Panc1 (cell line): Measurements from ENCODE around the gene NRP2. TPM values are rescaled to one million over a fixed set of nuclear protein-coding genes. Genes with fewer than 3 reads are reported as not detected.

ENCODE experiments used
- ATAC-seq: fragments of 200-7000 bp; cut with Tn5 transposase; 2 replicates; pipeline ENCODE4 v1.9.1; 2020; ENCODE audit warnings: mild to moderate bottlenecking, moderate library complexity
- BruUV-seq: library from RNA; stranded (reverse); fragments of 400-500 nt; replicated peaks from 2 replicates; lab custom pipeline; 2021; lab: Mats Ljungman, UMichigan
- CTCF ChIA-PET: fragments of 300-600 bp; sonication (Branson Sonifier 250); formaldehyde crosslinking; loops from one replicate; lab custom pipeline; 2022; ENCODE audit warnings: antibody characterized with exemption; lab: Charles Lee
- POLR2A ChIA-PET: fragments of 300-600 bp; sonication (Branson Sonifier 250); formaldehyde crosslinking; loops from one replicate; lab custom pipeline; 2022; ENCODE audit warnings: antibody characterized with exemption; lab: Charles Lee
- DNase-seq: peaks from one replicate; pipeline ENCODE4 v3.0.0-alpha.2; 2010; ENCODE audit warnings: low read depth, low spot score
- H3K27ac ChIP-seq: 2 replicates; pipeline ENCODE4 v1.5.1; 2011; ENCODE audit warnings: mild to moderate bottlenecking, low read length, inconsistent platforms
- H3K27me3 ChIP-seq: fragments of 200-500 bp; sonication (Bioruptor generic); 2 replicates; pipeline ENCODE4 v1.6.0; 2014; ENCODE audit warnings: low read length, inconsistent platforms; ENCODE audit not compliant: control insufficient read depth, insufficient read depth
- H3K36me3 ChIP-seq: fragments of 200-500 bp; sonication (Bioruptor generic); 2 replicates; pipeline ENCODE4 v1.5.1; 2014; ENCODE audit warnings: inconsistent platforms, mild to moderate bottlenecking, low read length, moderate library complexity; ENCODE audit not compliant: control insufficient read depth, insufficient read depth
- H3K4me1 ChIP-seq: 2 replicates; pipeline ENCODE4 v1.5.1; 2011; ENCODE audit warnings: inconsistent platforms, mild to moderate bottlenecking, low read length, moderate library complexity; ENCODE audit not compliant: control insufficient read depth, insufficient read depth
- H3K4me3 ChIP-seq, 2 experiments: 2 replicates each; pipeline ENCODE4 v1.5.1; 2011 to 2012; ENCODE audit warnings: low read depth in 2 of 2, low read length in 2 of 2, mild to moderate bottlenecking in 2 of 2, inconsistent platforms in 1 of 2, moderate library complexity in 1 of 2
- H3K9me3 ChIP-seq: fragments of 200-500 bp; sonication (Bioruptor generic); 2 replicates; pipeline ENCODE4 v1.5.1; 2014; ENCODE audit warnings: low read depth, mild to moderate bottlenecking, inconsistent platforms, low read length, moderate library complexity; ENCODE audit not compliant: control insufficient read depth, insufficient read depth
- CTCF ChIP-seq: fragments of 450-650 bp; IDR thresholded peaks from 2 replicates; pipeline ENCODE4 v1.5.1; 2017; ENCODE audit warnings: mild to moderate bottlenecking
- POLR2AphosphoS5 ChIP-seq: IDR thresholded peaks from 2 replicates; pipeline ENCODE4 v1.6.1; 2012; ENCODE audit warnings: mild to moderate bottlenecking, low read depth, low read length, moderate library complexity
- REST ChIP-seq, 2 experiments: IDR thresholded peaks; 2 replicates each; pipeline ENCODE4 v1.6.1; 2011 to 2012; ENCODE audit warnings: low read depth in 2 of 2, control low read depth in 1 of 2, low read length in 1 of 2, mild to moderate bottlenecking in 1 of 2, moderate library complexity in 1 of 2; ENCODE audit not compliant: insufficient read depth in 1 of 2
- SIN3A ChIP-seq: IDR thresholded peaks from 2 replicates; pipeline ENCODE4 v1.6.1; 2012; ENCODE audit warnings: low read depth, mild to moderate bottlenecking, low read length, moderate library complexity, borderline replicate concordance; ENCODE audit not compliant: insufficient read depth
- TCF7L2 ChIP-seq: IDR thresholded peaks from 2 replicates; pipeline ENCODE4 v1.6.1; 2011; ENCODE audit warnings: mild to moderate bottlenecking, low read depth, low read length, inconsistent platforms
- in situ Hi-C: cut with HindIII; loops from 2 replicates; pipeline ENCODE4 v1.10.0; 2016; ENCODE audit warnings: low sequenced_read_pairs, low pct_unique_long_range_greater_than_20kb
- intact Hi-C: fragments of 100-400 bp; cut with micrococcal nuclease; formaldehyde crosslinking; loops from one replicate; pipeline ENCODE4 v1.10.0; 2022; ENCODE audit not compliant: unreplicated experiment
- total RNA-seq: library from RNA; stranded (reverse); gene quantifications from one replicate; pipeline ENCODE4 v1.2.1, GENCODE V29; 2021; ENCODE audit not compliant: unreplicated experiment

The NRP2 gene
- total RNA-seq, 1 experiment from 2014 or later: 6.7 TPM

GRCh38 chr2:205705511-205706349 lies 23.4 kb downstream of the NRP2 start:
- ATAC-seq (no peak), DNase-seq (no peak)
- intact Hi-C loops: no loop called here
- H3K9me3 ChIP-seq: no peaks in the 10 kb centered on the region
- H3K4me3 ChIP-seq: no peak overlapping the region
- no TSS peak for BruUV-seq
- H3K27me3 ChIP-seq: no peaks in the 10 kb centered on the region
- H3K4me1 ChIP-seq: peaks cover 13% of the 10 kb centered on the region
- TF ChIP-seq SIN3A (no peak), TCF7L2 (no peak), CTCF (no peak)
- CTCF ChIA-PET: no interaction called here
- in situ Hi-C loops: no loop called here
- no peaks in the 10 kb centered on the region for H3K36me3 ChIP-seq
- H3K27ac ChIP-seq: no peak overlapping the region
- POLR2A ChIA-PET: no interaction called here

GRCh38 chr2:205706769-205707381 lies 24.6 kb downstream of the NRP2 start:
- no peaks in the 10 kb centered on the region for H3K36me3 ChIP-seq
- in situ Hi-C loops (no loop called here), intact Hi-C loops (no loop called here)
- DNase-seq (no peak), ATAC-seq (peak; percentile 80)
- H3K27me3 ChIP-seq: no peaks in the 10 kb centered on the region
- ChIA-PET POLR2A (interaction anchor here (0.5 kb wide), 1 partner anchor 185 kb away, joined by 4 read pairs; no protein-coding TSS in a partner anchor), CTCF (no interaction called here)
- peaks cover 11% of the 10 kb centered on the region for H3K4me1 ChIP-seq
- no peak overlapping the region for H3K4me3 ChIP-seq
- no peak overlapping the region for H3K27ac ChIP-seq
- no TSS peak for BruUV-seq
- TF ChIP-seq REST (IDR thresholded peaks at IDR 0.05; ENCODE audit: insufficient read depth in 1 of 2, low read depth in 2 of 2, low read length in 1 of 2): no peak
- TF ChIP-seq SIN3A: no peak
- TF ChIP-seq TCF7L2: no peak
- TF ChIP-seq POLR2AphosphoS5: no peak
- TF ChIP-seq CTCF: no peak
- H3K9me3 ChIP-seq: no peaks in the 10 kb centered on the region
